Fibroblast of peridontal ligament (primary cell): ENCODE measurements around the gene TAS2R40.
A peak's percentile ranks its signal among the peaks of the same experiment; 100 is the strongest.
"Not testable (repeated sequence)": the region's sequence is repeated elsewhere in the genome, so short reads cannot be mapped to it uniquely, and the experiment has no call there.

Experiments
- DNase-seq: peaks from one replicate; pipeline ENCODE4 v3.0.0-alpha.2; 2010; ENCODE audit errors: extremely low read depth

TAS2R40 gene

DNA sequence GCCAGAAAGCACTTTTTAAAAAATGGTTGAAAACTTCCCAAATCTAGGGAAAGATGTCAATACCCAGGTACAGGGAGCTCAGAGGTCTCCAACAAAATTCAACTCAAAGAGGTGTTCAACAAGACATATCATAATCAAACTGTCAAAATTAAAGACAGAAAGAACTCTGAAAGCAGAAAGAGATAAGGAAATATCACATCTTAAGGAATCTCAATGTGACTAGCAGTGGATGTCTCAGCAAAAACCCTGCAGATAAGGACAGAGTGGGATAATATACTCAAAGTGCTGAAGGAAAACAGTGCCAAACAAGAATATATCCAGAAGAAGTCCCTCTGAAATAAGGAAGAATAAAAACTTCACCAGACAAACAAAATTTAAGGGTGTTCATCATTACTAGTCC lies 28.4 kb downstream of the TAS2R40 start:
- DNase-seq, result no peak

DNA sequence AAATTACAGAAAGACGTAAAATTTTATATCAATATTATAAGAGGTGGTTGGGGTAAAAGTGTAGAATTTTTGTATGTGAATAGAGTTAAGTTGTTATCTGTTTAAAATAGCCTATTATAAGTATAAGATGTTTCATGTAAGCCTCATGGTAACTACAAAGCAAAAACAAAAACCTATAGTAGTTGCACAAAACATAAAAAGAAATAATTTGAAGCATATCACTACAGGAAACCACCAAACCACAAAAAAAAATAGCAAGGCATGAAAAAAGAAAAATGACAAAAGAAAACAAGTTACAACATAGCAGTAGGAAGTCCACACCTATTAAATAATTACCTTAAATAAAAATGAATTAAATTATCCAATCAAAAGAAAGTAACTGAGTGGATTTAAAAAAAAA lies 29.0 kb downstream of the TAS2R40 start:
- no peak for DNase-seq

DNA sequence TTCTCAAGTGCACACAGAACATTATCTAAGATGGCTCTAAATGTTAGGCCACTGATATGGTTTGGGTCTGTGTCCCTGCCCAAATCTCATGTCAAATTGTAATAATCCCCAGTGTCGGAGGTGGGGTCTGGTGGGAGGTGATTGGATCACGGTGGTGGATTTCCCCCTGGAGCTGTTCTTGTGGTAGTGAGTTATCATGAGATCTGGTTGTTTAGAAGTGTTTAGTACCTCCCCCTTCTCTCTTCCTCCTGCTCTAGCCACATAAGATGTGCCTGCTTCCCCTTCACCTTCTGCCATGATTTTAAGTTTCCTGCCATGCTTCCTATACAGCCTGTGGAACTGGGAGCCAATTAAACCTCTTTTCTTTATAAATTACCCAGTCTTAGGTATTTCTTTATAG lies 30.2 kb downstream of the TAS2R40 start:
- no peak for DNase-seq

DNA sequence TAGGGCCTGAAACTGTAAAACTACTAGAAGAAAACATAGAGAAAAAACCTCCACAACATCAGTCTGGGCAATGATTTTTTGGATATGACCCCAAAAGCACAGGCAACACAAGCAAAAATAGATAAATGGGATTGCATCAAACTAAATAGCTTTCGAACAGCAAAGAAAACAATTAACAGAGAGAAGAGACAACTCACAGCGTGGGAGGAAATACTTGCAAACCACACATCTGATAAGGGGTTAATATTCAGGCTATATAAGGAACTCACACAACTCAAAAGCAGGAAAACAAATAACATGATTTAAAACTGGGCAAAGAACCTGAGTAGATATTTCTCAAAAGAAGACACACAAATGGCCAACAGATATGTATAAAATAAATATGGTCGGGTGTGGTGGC lies 33.7 kb downstream of the TAS2R40 start:
- DNase-seq, result no peak

DNA sequence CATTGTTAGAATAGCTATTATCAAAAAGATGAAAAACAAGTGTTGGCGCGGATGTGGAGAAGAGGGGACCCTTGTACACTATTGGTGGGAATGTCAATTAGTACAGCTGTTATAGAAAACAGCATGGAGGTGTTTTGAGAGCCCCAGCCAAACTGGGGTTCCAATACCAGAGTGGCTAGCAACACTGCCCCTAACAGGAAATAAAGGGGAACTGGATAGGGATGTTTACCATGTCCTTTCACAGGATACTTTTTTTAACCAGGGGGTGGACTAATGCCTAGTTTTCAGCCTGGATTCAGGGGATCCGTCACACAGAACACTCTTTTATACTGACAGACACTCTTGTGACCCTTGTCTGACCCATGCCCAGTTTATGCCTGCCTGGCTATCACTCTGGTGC lies 34.5 kb downstream of the TAS2R40 start:
- no peak for DNase-seq

DNA sequence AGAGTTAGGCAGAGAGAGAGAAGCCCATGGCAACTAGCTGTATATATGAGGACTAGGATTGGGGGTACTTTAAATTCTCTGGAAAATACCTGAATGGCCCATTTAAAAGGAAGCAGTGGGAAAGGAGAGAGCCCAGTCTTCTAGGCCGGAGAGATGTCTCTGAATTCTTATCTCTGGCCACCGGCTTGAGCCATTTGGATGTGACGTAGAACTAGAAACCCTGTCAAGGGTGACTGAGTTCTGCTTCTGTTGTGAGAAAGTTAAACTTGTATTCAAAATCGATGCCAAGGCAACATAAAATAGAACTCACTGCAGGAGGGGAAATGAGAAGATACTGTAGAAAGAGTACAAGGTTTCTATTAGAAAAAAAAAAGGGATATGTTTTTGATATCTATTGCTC lies 35.1 kb downstream of the TAS2R40 start:
- no peak for DNase-seq

DNA sequence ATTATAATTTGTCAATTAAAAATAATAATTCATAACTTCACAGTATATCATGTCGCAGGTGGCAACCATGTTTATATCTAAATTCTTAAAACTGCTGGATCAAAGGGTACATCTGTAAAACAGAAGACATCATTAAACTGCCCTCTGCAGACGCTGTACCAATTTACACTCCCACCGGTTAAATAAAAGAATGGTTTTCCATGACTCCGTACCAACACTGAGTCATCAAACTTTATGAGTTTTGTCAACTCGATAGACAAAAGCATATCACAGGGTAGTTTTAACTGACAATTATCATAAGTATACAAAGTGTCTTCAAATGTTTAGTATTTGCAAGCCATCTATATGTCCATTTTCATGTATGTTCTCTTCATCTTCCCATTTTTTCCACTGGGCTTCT lies 35.7 kb downstream of the TAS2R40 start:
- no peak for DNase-seq

DNA sequence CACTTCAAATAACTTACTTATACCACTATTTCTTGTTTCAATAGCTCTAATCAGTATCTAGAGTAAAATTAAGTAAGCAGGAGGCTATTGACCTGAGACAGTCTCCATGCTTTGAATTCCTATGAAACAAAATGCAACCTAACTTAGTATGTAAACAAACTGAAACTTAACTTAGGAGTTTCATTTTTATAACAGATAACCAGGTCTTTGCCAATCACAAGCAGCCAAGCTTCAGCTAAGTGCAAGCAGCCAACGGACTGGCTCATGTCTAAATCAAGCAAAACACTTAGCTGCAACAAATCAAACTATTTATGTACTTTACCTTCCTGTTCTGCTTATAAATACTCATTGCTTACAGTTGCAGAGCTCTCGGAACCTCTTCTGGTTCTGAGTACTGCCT lies 37.0 kb downstream of the TAS2R40 start:
- DNase-seq, result peak; percentile 29

DNA sequence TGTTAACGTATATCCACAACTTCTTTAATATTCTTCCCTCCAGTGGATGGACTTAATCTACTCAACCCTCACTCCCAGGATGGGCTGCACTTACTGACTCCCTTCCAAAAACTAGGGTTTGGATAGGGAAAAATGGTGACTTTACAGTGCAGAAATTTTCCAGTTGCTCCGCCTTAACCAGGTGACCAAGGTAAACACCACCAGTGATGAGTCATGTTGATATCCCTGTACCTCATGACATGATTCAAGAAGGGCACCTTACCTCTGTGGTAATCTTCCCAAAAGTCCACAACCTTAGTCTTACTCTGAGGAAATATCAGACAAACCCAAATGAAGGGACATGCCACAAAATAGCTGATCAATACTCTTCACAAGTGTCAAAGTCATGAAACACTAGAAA lies 37.9 kb downstream of the TAS2R40 start:
- no peak for DNase-seq

DNA sequence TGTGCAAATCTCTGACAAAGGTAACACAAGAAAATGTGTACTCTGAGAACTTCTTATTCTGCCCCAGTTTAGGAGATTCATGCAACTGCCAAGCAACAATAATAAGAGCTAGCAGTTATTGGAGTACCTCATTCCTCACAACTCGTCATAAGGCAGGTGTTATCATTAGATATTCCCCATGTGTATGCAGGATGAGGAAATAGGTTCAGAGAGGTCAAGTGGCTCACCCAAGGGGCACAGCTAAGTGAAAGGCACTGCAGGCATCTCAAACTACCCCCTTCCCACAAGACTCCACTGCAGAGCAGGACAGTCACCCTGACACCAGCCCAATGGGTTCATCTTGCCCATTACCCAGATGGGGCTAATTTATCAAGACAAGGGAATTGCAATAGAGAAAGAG lies 40.1 kb downstream of the TAS2R40 start:
- no peak for DNase-seq

DNA sequence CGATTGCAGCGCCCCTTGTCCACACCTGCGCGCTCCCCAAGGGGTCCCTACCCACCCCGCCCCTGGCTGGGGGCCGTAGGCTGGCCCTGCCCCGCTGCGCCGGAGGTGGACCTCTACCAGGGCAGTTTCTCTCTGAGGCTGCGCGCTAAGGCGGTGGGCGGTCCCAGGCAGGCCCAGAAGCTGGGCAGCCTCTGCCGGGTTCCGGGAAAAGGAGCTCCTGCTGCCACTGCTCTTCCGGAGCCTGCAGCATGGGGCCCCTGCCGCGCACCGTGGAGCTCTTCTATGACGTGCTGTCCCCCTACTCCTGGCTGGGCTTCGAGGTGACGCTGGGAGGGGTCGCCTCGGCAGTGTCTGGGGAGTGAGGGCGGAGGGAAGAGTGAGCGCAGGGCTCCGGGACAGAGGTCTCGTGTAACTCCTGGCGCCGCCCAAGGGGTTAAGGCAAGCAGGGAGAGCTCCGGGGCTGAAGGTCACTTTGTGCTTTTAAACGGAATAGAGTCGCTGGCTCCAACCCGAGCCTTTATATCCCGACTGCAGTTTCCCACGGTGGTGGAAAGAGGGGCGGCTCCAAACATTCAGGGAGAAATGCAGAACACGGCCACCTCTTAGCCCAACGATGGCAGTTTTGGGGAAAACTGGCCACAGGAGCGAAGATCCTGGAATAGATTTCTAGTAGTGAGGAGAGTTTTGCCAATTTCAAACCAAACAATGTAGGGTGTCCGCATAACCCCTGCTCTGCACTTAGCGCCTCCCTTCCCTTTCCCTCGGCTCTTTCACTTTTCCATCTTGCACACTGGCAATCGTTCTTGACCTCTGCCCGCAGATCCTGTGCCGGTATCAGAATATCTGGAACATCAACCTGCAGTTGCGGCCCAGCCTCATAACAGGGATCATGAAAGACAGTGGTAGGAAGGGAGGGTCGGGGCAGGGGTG lies 41.7 kb downstream of the TAS2R40 start, which contains the start of gene GSTK1:
Gene GSTK1, plus strand, starts transcription at position 176 of the 930 bp plus-strand sequence. Its CDS starts 73 bp downstream, at position 249.
- DNase-seq, result peak; percentile 53

DNA sequence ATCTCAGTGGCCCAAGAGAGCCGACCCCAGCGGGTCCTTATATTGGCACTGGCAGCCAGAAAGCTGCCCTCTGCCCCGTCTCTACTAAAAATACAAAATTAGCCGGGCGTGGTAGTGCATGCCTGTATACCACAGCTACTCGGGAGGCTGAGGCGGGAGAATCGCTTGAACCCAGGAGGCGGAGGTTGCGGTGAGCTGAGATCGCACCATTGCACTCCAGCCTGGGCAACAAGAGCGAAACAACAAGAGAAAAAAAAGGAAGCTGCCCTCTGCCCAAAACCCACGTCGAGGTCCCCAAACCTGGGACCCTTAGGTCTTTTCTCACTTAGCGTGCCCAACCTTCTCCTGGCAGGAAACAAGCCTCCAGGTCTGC lies 42.3 kb downstream of the TAS2R40 start:
- not testable (repeated sequence) for DNase-seq

DNA sequence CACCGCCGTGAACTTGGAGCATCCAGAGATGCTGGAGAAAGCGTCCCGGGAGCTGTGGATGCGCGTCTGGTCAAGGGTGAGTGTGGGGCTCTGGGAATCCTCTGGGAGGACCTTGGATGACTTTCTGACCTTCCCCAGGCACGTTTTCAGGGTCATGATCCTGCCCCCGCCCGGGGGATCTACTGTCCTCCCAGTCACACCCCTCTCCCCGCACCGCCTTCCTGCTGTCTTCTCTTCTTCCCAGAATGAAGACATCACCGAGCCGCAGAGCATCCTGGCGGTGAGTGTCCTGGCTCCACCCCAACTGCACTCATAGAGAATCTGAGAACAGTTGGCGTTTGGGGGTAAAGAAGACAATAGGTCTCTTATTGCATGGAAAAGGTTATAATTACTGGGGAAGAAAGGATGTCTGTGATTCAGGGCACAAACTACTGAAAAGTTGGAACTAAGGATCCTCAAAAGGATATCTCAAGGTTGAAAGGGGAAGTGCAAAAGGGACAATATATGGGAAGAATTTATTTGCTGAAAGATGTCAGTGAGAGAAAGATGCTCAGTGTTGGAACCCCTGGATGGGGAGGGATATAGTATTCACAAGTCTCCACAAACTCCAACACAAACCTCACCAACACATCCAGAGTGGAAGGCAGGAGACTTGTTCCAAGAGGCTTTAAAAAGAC lies 43.3 kb downstream of the TAS2R40 start:
- no peak for DNase-seq

DNA sequence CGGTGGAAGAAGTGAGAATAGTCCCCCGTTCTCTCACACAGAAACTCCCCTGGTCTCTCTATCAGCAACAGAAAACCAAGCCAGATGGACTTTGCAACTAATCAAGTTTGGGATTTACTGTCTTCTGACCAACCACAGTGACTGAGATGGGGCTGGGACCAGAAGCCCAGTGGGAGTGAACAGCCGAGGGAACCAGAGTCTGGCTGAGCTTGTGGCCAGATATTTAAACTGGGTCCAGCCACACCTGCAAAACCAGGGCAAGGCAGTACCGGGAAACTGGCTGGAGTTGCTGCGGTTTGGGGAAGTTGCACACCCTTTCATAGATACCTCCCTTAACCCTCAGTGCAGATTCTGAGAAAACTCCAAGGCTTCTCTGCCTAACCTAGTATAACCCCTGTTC lies 47.4 kb downstream of the TAS2R40 start:
- DNase-seq, result no peak

DNA sequence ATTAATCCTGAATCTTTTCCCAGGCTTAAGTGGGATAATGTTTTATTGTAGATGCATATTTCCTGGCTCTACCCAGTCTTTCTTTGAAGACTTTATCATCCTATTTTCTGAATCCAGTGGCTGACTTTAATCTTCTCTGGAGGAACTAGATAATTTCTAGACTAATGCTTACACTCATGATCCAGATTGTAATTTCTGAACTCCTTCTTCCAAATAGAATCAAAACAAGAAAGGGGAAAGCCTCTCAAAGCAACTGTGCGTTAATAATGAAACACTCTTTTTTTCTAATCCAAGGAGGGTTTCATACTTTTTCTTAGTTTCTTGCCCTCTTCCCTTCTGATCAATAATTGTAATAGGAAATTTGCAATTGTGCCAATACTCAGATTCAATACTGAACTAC lies 49.4 kb downstream of the TAS2R40 start:
- DNase-seq, result no peak
